Spleen (tissue), 11 donors: ENCODE measurements around the gene TBCD. TPM values are rescaled to one million over a fixed set of nuclear protein-coding genes. Genes with fewer than 3 reads are reported as not detected.
"Not testable (repeated sequence)": the region's sequence is repeated elsewhere in the genome, so short reads cannot be mapped to it uniquely, and the experiment has no call there.

Source experiments
- DNase-seq: peaks from one replicate; pipeline ENCODE4 v3.0.0-alpha.2; 2020
- H3K27ac ChIP-seq, 8 donors: fragments of 200-600 bp; sonication (generic) in 7 of 8; 1 replicate in 4 of 8; 2 replicates in 4 of 8; pipeline versions ENCODE4 v1.5.0 to v1.8.0; 2016 to 2021; ENCODE audit warnings: inconsistent platforms in 4 of 8, mild to moderate bottlenecking in 4 of 8, moderate library complexity in 1 of 8
- H3K27me3 ChIP-seq, 7 donors: fragments of 200-600 bp; sonication (generic) in 6 of 7; replicated peaks in 1 of 7; 1 replicate in 4 of 7; 2 replicates in 3 of 7; pipeline versions ENCODE4 v1.5.0 to v1.8.0; 2016 to 2021; ENCODE audit warnings: inconsistent platforms in 3 of 7, mild to moderate bottlenecking in 1 of 7
- H3K36me3 ChIP-seq, 6 donors: fragments of 200-600 bp; sonication (generic) in 5 of 6; 1 replicate in 4 of 6; 2 replicates in 2 of 6; pipeline versions ENCODE4 v1.5.0 to v1.8.0; 2016 to 2021; ENCODE audit warnings: inconsistent platforms in 2 of 6
- H3K4me1 ChIP-seq, 6 donors: fragments of 200-600 bp; sonication (generic) in 5 of 6; 1 replicate in 3 of 6; 2 replicates in 3 of 6; pipeline versions ENCODE4 v1.5.0 to v1.8.0; 2016 to 2021; ENCODE audit warnings: inconsistent platforms in 3 of 6
- H3K4me3 ChIP-seq, 8 donors: fragments of 200-600 bp; sonication (generic) in 7 of 8; 1 replicate in 4 of 8; 2 replicates in 4 of 8; pipeline versions ENCODE4 v1.5.0 to v1.8.0; 2016 to 2021; ENCODE audit warnings: inconsistent platforms in 4 of 8, mild to moderate bottlenecking in 4 of 8, moderate library complexity in 2 of 8
- H3K9me3 ChIP-seq, 8 donors: fragments of 200-600 bp; sonication (generic) in 7 of 8; 1 replicate in 4 of 8; 2 replicates in 4 of 8; pipeline versions ENCODE4 v1.5.0 to v1.8.0; 2016 to 2021; ENCODE audit warnings: inconsistent platforms in 4 of 8
- CTCF ChIP-seq, 11 experiments: fragments of 200-600 bp in 7 of 11; fragments of 450-650 bp in 4 of 11; sonication (generic) in 4 of 11; IDR thresholded peaks in 8 of 11; conservative IDR thresholded peaks in 3 of 11; 1 replicate in 7 of 11; 2 replicates in 4 of 11; pipeline versions ENCODE4 v1.4.0 to v1.8.0; 2016 to 2021; ENCODE audit warnings: antibody characterized with exemption in 11 of 11, inconsistent platforms in 4 of 11, mild to moderate bottlenecking in 1 of 11
- POLR2A ChIP-seq, 3 donors: fragments of 450-650 bp; IDR thresholded peaks; one replicate each; pipeline ENCODE4 v1.5.1; 2017; ENCODE audit warnings: antibody characterized with exemption in 3 of 3, mild to moderate bottlenecking in 1 of 3
- POLR2AphosphoS5 ChIP-seq, 3 donors: sonication (generic); formaldehyde crosslinking; IDR thresholded peaks; one replicate each; pipeline ENCODE4 v1.5.1; 2017; ENCODE audit warnings: antibody characterized with exemption in 3 of 3
- WGBS, 5 donors: extraction: QIAGEN DNeasy Blood & Tissue Kit in 3 of 5; methylation state at CpG; one replicate each; pipeline versions ENCODE4 v1.1.5 to v1.1.7; 2013 to 2018; 5-methylcytosine and 5-hydroxymethylcytosine counted together
- intact Hi-C: fragments of 100-400 bp; cut with DNase I; formaldehyde crosslinking; loops from one replicate; pipeline ENCODE4 v1.15.0; 2023; ENCODE audit warnings: low total_unique reads
- polyA plus RNA-seq, 3 donors: library from polyadenylated mRNA; stranded (reverse); fragments of 200-250 nt; gene quantifications; one replicate each; pipeline ENCODE4 v1.2.1, GENCODE V29; 2013
- total RNA-seq, 7 donors: library from RNA; depleted of rRNA in 3 of 7; stranded (reverse); fragments of >200 nt in 3 of 7; fragmentation: NEBNext Ultra II Directional in 4 of 7; extraction: Animal tissue kit (Norgen Biotek cat#: 25700) in 4 of 7; gene quantifications; one replicate each; pipeline versions ENCODE4 v1.1.0 to v1.2.1, GENCODE V29; 2016 to 2021
- donor health status: healthy with polysubstance abuse.
- donor health status: DM: no; HTN: no; CAD: no; lungs with moderate emphysema.
- donor health status: DM: no; HTN: no; CAD: no.
- donor health status: Bipolar disorder and iron deficiency.
- donor health status: healthy.
- donor health status: DM: no; HTN: no; CAD: no.
- donor health status: DM: yes; HTN: yes; CAD: no.

Gene TBCD
- total and polyA plus RNA-seq, 10 donors = 55.6 to 207 (median 108) TPM

GRCh38 chr17:82979718-82980117 is 227.9 kb downstream of the TBCD start:
- Histone ChIP-seq H3K4me1 (peaks cover 10 to 24% (median 18%) of the 10 kb centered on the region in 6 donors), H3K36me3 (no peaks in the 10 kb centered on the region), H3K9me3 (no peaks in the 10 kb centered on the region), H3K27me3 (no peaks in the 10 kb centered on the region), H3K4me3 (no peak overlapping the region), H3K27ac (peak overlapping the region in 4 of 8 donors; percentile 33 to 81 (median 76))
- 89 to 97% (median 91%) methylated on average over 1 of the region's 1 CpG for WGBS, 5 donors
- DNase-seq = no peak
- intact Hi-C loops = no loop called here
- TF ChIP-seq POLR2A (IDR thresholded peaks at IDR 0.05) = no peak

- H3K27me3 ChIP-seq = no peaks in the 10 kb centered on the region
- no peak for DNase-seq
These were observed 228.8 kb downstream of the TBCD start for GRCh38 chr17:82980632-82981031.

GRCh38 chr17:82981141-82981730 is 229.4 kb downstream of the TBCD start:
- TF ChIP-seq CTCF (IDR thresholded peaks at IDR 0.05 in 8 of 11, conservative IDR thresholded peaks at IDR 0.05 in 3 of 11) (no peak), POLR2A (IDR thresholded peaks at IDR 0.05) (no peak), POLR2AphosphoS5 (IDR thresholded peaks at IDR 0.05) (no peak)
- no peak overlapping the region for H3K4me3 ChIP-seq
- H3K27ac ChIP-seq = no peak overlapping the region
- no peak for DNase-seq
- peaks cover 19 to 39% (median 28%) of the 10 kb centered on the region in 6 donors for H3K4me1 ChIP-seq
- H3K36me3 ChIP-seq = no peaks in the 10 kb centered on the region
- H3K27me3 ChIP-seq = no peaks in the 10 kb centered on the region
- H3K9me3 ChIP-seq = no peaks in the 10 kb centered on the region
- WGBS, 5 donors = 85 to 95% (median 91%) methylated on average over 15 of the region's 15 CpGs
- intact Hi-C loops = no loop called here

More at GRCh38 chr17:82980632-82981031, 228.8 kb downstream of the TBCD start:
- Histone ChIP-seq H3K4me1 (peaks cover 13 to 33% (median 22%) of the 10 kb centered on the region in 6 donors), H3K36me3 (no peaks in the 10 kb centered on the region), H3K9me3 (no peaks in the 10 kb centered on the region), H3K4me3 (no peak overlapping the region), H3K27ac (no peak overlapping the region)
- WGBS, 5 donors = 62 to 75% (median 74%) methylated on average over 8 to 9 of the region's 9 CpGs
- intact Hi-C loops = no loop called here
- TF ChIP-seq POLR2AphosphoS5 (IDR thresholded peaks at IDR 0.05) (no peak), CTCF (IDR thresholded peaks at IDR 0.05 in 8 of 11, conservative IDR thresholded peaks at IDR 0.05 in 3 of 11) (no peak), POLR2A (IDR thresholded peaks at IDR 0.05) (no peak)

- Histone ChIP-seq H3K4me1 (peaks cover 24 to 39% (median 26%) of the 10 kb centered on the region in 6 donors), H3K36me3 (no peaks in the 10 kb centered on the region), H3K27ac (no peak overlapping the region), H3K4me3 (no peak overlapping the region), H3K27me3 (no peaks in the 10 kb centered on the region), H3K9me3 (no peaks in the 10 kb centered on the region)
- DNase-seq = no peak
- no peak for TF ChIP-seq POLR2AphosphoS5 (IDR thresholded peaks at IDR 0.05)
- TF ChIP-seq POLR2A (IDR thresholded peaks at IDR 0.05) = no peak
- no peak for TF ChIP-seq CTCF (IDR thresholded peaks at IDR 0.05 in 8 of 11, conservative IDR thresholded peaks at IDR 0.05 in 3 of 11)
- intact Hi-C loops = no loop called here
- WGBS, 5 donors = 89 to 93% (median 91%) methylated on average over 27 of the region's 27 CpGs
These were observed 231.8 kb downstream of the TBCD start for GRCh38 chr17:82983510-82984248.

GRCh38 chr17:82984249-82984617 is 232.4 kb downstream of the TBCD start:
- DNase-seq, H3K27ac ChIP-seq, H3K27me3 ChIP-seq, H3K36me3 ChIP-seq, intact Hi-C loops, H3K9me3 ChIP-seq, H3K4me3 ChIP-seq: not testable (repeated sequence)
- peaks cover 18 to 33% (median 20%) of the 10 kb centered on the region in 6 donors for H3K4me1 ChIP-seq
- 74 to 94% (median 79%) methylated on average over 12 of the region's 12 CpGs for WGBS, 5 donors
